ENCODE results near the gene SLC5A10.
A peak's percentile ranks its signal among the peaks of the same experiment; 100 is the strongest.
"Not testable (repeated sequence)": the region's sequence is repeated elsewhere in the genome, so short reads cannot be mapped to it uniquely, and the experiment has no call there.

The SLC5A10 gene

GRCh38 chr17:18948476-18949006 is 3.4 kb upstream of the SLC5A10 start:
- no peak for DNase-seq

- DNase-seq, result no peak
Measured at GRCh38 chr17:18949566-18949965, 2.4 kb upstream of the SLC5A10 start.

GRCh38 chr17:18950346-18950745 is 1.6 kb upstream of the SLC5A10 start:
- DNase-seq, result no peak

GRCh38 chr17:18950944-18951905 is 740 bp upstream of the SLC5A10 start:
- DNase-seq, result no peak

- DNase-seq, result no peak
Measured at GRCh38 chr17:18953231-18953728, 1.3 kb downstream of the SLC5A10 start.

- DNase-seq, result no peak
Measured at GRCh38 chr17:18954321-18954720, 2.4 kb downstream of the SLC5A10 start.

GRCh38 chr17:18955009-18955408 is 3.0 kb downstream of the SLC5A10 start:
- DNase-seq, result no peak

- not testable (repeated sequence) for DNase-seq
Measured at GRCh38 chr17:18956021-18956420, 4.1 kb downstream of the SLC5A10 start.

- no peak for DNase-seq
Measured at GRCh38 chr17:18956581-18956980, 4.6 kb downstream of the SLC5A10 start.

- no peak for DNase-seq
Measured at GRCh38 chr17:18957831-18958230, 5.9 kb downstream of the SLC5A10 start.

- DNase-seq, result no peak
Measured at GRCh38 chr17:18958611-18959010, 6.6 kb downstream of the SLC5A10 start.

GRCh38 chr17:18959071-18959844 is 7.3 kb downstream of the SLC5A10 start:
- DNase-seq, result no peak

GRCh38 chr17:18959845-18960240 is 7.9 kb downstream of the SLC5A10 start:
- no peak for DNase-seq

- no peak for DNase-seq
Measured at GRCh38 chr17:18960241-18960665, 8.3 kb downstream of the SLC5A10 start.

- DNase-seq, result peak; percentile 37
Measured at GRCh38 chr17:18960803-18961511, 9.0 kb downstream of the SLC5A10 start.

- no peak for DNase-seq
Measured at GRCh38 chr17:18961634-18962493, 9.9 kb downstream of the SLC5A10 start.

- no peak for DNase-seq
Measured at GRCh38 chr17:18962494-18962815, 10.5 kb downstream of the SLC5A10 start.

GRCh38 chr17:18963126-18964017 is 11.4 kb downstream of the SLC5A10 start:
- no peak for DNase-seq

GRCh38 chr17:18964018-18964351 is 12.0 kb downstream of the SLC5A10 start:
- no peak for DNase-seq

- DNase-seq, result no peak
Measured at GRCh38 chr17:18964550-18964949, 12.6 kb downstream of the SLC5A10 start.

Data from NCI-H748 treated with DMSO at 0.1 percent for 48 hours (cell line).